GM10266 (cell line): ENCODE results near the gene GOLPH3.
"Not testable (repeated sequence)": the region's sequence is repeated elsewhere in the genome, so short reads cannot be mapped to it uniquely, and the experiment has no call there.

Experiments
- DNase-seq: peaks from one replicate; pipeline ENCODE4 v3.0.0; 2012; ENCODE audit errors: extremely low spot score
- TF ChIP-seq, protein P1 (sequence below): IDR thresholded peaks from 2 replicates; pipeline ENCODE4 v1.5.1; 2012; ENCODE audit warnings: mild to moderate bottlenecking, low read depth; ENCODE audit not compliant: control insufficient read depth, insufficient read depth; ENCODE audit errors: missing control alignments

The GOLPH3 gene

DNA sequence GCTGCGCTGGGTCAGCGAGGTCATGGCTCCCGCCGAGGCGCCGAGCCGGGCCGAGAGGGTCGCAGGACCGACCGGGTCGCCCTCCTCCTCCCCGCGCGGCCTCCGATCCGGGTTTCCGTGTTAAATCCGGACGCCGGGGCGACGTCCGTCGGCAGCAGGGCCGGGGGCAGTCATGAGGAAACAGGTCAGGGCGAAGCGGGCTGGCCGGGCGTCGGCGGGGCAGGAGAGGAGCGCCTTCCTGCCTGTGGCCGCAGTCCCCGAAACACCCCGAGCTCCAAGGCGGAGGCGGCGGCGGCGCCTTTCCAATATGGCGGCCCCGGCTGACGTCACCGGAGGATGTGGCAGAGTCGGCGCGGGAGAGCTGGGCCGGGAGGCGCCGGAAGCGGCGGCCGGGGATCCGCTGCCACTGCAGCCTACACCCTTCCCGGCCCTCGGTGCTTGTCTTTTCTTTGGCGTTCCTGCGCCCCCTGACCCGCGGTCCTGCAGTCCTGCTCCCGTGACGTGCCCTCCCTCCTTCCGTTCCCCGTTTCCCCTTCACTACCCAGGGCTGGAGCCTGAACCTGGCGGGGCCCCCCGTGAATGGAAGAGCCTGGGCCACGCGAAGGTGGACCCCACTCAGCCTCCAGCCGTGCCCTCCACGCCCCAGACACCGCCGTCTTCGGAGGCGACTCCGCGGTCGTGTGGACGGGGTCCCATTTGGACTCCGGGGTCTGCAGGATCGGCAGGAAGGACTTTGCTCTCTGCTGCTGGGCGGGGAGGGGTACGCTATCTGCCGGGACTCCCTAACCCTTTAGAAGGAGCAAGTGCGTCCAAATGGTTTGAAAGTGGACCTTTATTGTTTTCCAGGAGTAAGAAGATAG is at the start of gene GOLPH3:
Gene GOLPH3 (minus strand): TSS at position 309 of the 860 bp plus-strand sequence. CDS start 285 bp downstream, at position 24.
- TF ChIP-seq, protein P1, sequence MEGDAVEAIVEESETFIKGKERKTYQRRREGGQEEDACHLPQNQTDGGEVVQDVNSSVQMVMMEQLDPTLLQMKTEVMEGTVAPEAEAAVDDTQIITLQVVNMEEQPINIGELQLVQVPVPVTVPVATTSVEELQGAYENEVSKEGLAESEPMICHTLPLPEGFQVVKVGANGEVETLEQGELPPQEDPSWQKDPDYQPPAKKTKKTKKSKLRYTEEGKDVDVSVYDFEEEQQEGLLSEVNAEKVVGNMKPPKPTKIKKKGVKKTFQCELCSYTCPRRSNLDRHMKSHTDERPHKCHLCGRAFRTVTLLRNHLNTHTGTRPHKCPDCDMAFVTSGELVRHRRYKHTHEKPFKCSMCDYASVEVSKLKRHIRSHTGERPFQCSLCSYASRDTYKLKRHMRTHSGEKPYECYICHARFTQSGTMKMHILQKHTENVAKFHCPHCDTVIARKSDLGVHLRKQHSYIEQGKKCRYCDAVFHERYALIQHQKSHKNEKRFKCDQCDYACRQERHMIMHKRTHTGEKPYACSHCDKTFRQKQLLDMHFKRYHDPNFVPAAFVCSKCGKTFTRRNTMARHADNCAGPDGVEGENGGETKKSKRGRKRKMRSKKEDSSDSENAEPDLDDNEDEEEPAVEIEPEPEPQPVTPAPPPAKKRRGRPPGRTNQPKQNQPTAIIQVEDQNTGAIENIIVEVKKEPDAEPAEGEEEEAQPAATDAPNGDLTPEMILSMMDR: no peak

DNA sequence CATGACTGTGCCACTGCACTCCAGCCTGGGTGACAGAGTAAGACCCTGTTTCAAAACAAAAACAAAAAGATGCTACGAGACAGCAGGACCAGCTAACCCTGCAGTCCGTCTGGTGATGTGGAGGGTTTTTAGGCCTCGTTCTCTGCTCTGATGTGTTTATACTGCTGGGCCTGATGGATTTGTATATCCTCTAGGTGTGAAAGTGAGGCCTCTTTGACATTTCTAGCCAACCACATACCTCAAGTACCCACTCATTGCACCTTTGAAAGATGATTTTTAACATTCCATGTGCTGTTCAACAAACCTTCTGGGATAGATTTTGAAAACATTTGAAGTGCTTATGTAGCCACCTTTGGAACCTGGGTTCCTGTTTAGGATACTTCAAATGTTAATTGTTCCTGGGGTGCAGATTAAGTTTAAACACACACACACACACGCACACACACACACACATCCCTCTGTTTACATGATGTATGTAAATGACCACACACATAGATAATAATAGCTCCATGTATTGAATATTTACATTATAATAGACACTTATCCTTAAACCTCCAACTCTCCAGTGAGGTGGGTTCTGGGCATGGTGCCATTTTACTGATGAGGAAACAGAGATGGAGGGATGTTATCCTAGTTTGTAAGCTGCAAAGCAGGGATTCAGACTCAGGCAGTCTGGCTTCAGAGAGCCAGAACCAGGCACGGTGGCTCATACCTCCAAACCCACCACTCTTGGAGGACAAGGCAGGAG is 48.8 kb upstream of the GOLPH3 start:
- DNase-seq: no peak
- TF ChIP-seq, protein P1: no peak

More for the DNA sequence above, at the start of gene GOLPH3:
- DNase-seq: peak; percentile 95

DNA sequence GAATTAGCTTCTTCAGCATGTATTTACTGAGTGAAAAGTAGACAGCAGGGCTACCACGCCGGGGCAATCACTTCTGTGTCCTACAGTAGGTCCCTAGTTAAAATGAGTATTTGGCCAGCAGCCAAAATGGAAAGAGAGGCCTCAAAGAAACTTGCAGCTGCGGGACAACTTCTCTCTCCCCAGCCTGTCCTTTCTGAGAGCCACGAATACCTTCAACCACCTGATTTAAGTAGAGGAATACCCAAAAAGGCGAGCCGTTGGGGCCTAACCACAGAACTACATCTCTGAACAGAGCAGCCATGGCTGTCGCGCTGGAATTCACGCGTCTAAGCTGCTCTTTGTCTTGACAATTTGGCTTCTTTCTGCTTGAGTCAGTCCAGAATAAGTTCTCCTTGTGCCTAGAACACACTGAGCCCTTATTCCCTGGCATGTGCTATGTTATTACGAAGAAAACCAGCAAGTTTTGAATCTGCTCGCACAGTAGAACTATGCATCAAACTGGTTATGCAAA is 43.8 kb upstream of the GOLPH3 start:
- TF ChIP-seq, protein P1: no peak
- no peak for DNase-seq

DNA sequence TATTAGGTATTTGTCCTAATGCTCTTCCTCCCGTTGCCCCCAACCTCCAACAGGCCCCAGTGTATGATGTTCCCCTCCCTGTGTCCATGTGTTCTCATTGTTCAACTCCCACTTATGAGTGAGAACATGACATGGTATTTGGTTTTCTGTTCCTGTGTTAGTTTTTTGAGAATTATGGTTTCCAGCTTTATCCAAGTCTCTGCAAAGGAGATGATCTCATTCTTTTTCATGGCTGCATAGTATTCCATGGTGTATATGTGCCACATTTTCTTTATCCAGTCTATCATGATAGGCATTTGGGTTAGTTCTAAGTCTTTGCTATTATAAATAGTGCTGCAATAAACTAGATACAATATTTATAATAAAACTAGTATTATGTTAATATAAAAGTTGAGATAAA is 40.2 kb upstream of the GOLPH3 start:
- not testable (repeated sequence) for DNase-seq

DNA sequence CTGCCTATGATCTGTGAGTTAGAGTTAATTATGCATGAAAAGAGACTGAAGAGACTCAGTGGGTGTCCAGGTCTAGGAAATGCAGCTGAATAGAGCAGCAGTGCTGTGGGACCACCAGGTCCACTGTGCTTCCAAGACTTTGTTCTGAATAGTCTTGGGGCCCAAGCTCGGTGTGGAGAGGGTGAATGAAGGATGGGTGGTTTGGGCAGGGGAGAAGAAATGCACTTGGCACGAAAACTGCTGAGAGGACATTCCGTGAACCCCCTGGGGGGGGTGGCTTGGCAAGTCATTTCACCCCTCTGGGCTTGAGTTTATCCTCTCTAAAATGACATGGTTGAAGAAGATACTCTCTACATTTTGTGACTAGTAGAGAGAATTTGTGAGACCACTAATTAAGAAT is 36.0 kb upstream of the GOLPH3 start:
- no peak for DNase-seq
- TF ChIP-seq, protein P1: no peak

DNA sequence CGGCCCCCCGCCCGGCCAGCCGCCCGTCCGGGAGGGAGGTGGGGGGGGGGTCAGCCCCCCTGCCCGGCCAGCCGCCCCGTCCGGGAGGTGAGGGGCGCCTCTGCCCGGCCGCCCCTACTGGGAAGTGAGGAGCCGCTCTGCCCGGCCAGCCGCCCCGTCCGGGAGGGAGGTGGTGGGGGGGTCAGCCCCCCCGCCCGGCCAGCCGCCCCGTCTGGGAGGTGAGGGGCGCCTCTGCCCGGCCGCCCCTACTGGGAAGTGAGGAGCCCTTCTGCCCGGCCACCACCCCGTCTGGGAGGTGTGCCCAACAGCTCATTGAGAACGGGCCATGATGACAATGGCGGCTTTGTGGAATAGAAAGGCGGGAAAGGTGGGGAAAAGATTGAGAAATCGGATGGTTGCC is 34.7 kb upstream of the GOLPH3 start:
- DNase-seq: not testable (repeated sequence)

DNA sequence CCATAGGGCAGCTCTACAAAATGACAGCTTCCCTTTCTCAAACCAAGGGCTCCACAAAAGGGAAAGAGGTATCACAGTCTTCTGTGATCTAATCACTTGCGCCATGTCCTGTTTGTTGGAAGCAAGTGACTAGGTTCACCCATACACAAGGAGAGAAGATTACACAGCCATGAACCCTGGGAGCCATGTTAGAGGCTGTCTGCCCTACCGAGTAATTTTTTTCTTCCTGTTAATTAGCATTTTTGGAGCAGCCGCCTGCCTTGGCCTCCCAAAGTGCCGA is 33.2 kb upstream of the GOLPH3 start:
- DNase-seq: no peak
- TF ChIP-seq, protein P1: no peak

DNA sequence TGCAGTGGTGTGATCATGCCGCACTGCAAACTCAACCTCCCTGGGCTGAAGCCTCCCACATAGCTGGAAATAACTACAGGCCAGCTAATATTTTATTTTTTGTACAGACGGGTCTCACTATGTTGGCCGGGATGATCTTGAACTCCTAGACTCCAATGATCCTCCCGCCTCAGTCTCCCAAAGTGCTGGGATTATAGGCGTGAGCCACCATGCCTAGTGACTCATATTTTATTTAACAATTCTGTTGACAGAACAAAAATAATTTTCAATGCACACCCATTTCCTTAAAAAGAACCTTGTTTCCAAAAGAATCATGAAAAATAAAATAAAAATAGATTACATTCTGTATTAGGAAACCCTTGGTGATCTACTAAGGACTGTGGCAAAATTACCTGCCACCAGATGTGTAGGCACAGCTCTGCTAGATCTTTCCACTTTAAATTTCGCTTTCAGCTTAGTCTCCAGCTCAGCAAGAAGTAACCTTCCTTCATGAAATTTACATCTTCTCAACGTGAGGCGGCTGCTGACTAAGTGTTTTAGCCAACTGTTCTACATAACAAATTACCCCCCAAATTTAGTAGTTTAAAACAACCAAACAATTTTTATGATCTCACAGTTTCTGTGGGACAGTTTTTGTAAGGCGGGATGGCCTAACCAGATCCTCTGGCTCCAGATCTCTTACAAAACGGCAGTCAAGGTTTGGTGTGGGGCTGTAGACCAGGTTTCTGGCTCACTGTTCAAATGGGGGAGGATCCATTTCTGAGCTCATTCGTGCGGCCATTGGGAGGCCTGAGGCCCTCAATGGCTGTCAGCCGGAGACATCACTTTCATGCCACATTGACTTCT is 32.6 kb upstream of the GOLPH3 start:
- TF ChIP-seq, protein P1: no peak
- peak; percentile 43 for DNase-seq
